Breast epithelium (tissue), 3 donors: Measurements from ENCODE around the gene BACH2.

Experiments
- POLR2AphosphoS5 ChIP-seq, 3 donors: sonication (generic); formaldehyde crosslinking; IDR thresholded peaks; one replicate each; pipeline ENCODE4 v1.6.1; 2017; ENCODE audit warnings: antibody characterized with exemption in 3 of 3
- TF ChIP-seq, protein P1 (sequence below), 3 donors: fragments of 450-650 bp; IDR thresholded peaks; one replicate each; pipeline ENCODE4 v1.5.1; 2016 to 2017; ENCODE audit warnings: antibody characterized with exemption in 3 of 3, mild to moderate bottlenecking in 3 of 3, moderate library complexity in 3 of 3

DNA sequence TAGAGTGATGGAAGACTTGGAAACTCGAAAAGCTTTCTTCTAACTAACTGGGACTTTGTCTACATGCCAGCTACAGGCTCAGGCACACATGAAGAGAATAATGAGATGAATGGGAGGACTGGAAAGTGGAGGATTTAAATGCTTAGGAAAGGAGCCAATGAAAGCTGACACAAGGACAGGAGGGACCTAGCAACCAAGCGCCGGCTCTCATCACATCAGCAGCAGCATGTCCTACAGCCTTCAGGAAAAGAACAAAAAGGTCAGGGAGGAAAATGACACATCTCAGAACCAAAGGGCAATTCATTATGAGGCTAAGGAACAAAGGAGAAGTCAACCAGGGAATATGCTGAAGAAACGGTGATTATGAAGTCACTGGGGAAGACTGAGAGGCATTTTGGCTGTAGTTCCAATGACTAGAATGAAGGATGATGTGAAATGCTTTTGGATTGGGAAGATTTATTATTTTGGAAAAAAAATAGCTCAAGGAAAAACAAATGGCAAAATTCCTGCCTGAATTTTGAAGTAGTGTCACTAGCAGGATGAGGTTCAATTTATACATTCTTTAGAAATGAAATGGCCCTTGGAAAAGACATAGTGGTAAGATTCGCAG is 5.7 kb downstream of the BACH2 start:
- TF ChIP-seq, protein P1, sequence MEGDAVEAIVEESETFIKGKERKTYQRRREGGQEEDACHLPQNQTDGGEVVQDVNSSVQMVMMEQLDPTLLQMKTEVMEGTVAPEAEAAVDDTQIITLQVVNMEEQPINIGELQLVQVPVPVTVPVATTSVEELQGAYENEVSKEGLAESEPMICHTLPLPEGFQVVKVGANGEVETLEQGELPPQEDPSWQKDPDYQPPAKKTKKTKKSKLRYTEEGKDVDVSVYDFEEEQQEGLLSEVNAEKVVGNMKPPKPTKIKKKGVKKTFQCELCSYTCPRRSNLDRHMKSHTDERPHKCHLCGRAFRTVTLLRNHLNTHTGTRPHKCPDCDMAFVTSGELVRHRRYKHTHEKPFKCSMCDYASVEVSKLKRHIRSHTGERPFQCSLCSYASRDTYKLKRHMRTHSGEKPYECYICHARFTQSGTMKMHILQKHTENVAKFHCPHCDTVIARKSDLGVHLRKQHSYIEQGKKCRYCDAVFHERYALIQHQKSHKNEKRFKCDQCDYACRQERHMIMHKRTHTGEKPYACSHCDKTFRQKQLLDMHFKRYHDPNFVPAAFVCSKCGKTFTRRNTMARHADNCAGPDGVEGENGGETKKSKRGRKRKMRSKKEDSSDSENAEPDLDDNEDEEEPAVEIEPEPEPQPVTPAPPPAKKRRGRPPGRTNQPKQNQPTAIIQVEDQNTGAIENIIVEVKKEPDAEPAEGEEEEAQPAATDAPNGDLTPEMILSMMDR (IDR thresholded peaks at IDR 0.05) = no peak
- no peak for TF ChIP-seq POLR2AphosphoS5 (IDR thresholded peaks at IDR 0.05)
